ENCODE results near the gene C1orf210.

- no peak for TF ChIP-seq EZH2phosphoT487 (IDR thresholded peaks at IDR 0.05; ENCODE audit: borderline replicate concordance, low read length)
- no peak for TF ChIP-seq CTCF (IDR thresholded peaks at IDR 0.05; ENCODE audit: low read depth, low read length, poor library complexity, severe bottlenecking)
Measured at GRCh38 chr1:43311521-43311920, 26.1 kb upstream of the C1orf210 start.

Measured in DOHH2 (cell line).